ENCODE data around the gene RBKS. TPM values are rescaled to one million over a fixed set of nuclear protein-coding genes. Genes with fewer than 3 reads are reported as not detected.
"Not testable (repeated sequence)": the region's sequence is repeated elsewhere in the genome, so short reads cannot be mapped to it uniquely, and the experiment has no call there.

The RBKS gene
- polyA plus RNA-seq, 1 of the 3 experiments (the other 2 are of a cell fraction): 7.4 TPM

DNA sequence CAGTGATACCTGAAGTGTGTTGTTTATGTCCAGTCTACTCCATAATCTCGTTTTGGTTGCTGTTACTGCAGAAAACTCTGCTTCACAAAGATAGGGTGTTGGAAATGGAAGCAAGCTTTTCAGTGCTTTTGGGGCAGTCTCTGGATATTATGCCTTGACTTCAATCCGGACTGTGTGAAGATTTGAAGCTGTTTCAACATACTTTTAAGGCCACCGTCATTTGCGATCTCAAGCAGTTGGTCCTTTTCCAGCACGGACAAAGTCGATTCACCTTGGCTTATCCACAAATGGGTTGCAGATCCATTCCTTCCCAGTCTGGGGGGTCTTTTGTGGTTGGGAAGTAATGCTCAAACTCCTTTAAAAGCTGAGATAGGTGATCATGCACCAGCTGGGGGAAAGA is 20.4 kb downstream of the RBKS start:
- no peak overlapping the region for H3K4me2 ChIP-seq
- TF ChIP-seq SIN3A (IDR thresholded peaks at IDR 0.05; ENCODE audit: borderline replicate concordance, low read depth, low read length) (no peak), RFX5 (IDR thresholded peaks at IDR 0.05; ENCODE audit: low read length) (no peak)
- TF ChIP-seq, protein P1, sequence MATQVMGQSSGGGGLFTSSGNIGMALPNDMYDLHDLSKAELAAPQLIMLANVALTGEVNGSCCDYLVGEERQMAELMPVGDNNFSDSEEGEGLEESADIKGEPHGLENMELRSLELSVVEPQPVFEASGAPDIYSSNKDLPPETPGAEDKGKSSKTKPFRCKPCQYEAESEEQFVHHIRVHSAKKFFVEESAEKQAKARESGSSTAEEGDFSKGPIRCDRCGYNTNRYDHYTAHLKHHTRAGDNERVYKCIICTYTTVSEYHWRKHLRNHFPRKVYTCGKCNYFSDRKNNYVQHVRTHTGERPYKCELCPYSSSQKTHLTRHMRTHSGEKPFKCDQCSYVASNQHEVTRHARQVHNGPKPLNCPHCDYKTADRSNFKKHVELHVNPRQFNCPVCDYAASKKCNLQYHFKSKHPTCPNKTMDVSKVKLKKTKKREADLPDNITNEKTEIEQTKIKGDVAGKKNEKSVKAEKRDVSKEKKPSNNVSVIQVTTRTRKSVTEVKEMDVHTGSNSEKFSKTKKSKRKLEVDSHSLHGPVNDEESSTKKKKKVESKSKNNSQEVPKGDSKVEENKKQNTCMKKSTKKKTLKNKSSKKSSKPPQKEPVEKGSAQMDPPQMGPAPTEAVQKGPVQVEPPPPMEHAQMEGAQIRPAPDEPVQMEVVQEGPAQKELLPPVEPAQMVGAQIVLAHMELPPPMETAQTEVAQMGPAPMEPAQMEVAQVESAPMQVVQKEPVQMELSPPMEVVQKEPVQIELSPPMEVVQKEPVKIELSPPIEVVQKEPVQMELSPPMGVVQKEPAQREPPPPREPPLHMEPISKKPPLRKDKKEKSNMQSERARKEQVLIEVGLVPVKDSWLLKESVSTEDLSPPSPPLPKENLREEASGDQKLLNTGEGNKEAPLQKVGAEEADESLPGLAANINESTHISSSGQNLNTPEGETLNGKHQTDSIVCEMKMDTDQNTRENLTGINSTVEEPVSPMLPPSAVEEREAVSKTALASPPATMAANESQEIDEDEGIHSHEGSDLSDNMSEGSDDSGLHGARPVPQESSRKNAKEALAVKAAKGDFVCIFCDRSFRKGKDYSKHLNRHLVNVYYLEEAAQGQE (IDR thresholded peaks at IDR 0.05; ENCODE audit: low read depth, low read length): no peak
- TF ChIP-seq, protein P2, sequence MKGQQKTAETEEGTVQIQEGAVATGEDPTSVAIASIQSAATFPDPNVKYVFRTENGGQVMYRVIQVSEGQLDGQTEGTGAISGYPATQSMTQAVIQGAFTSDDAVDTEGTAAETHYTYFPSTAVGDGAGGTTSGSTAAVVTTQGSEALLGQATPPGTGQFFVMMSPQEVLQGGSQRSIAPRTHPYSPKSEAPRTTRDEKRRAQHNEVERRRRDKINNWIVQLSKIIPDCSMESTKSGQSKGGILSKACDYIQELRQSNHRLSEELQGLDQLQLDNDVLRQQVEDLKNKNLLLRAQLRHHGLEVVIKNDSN (IDR thresholded peaks at IDR 0.05; ENCODE audit: borderline replicate concordance, low read depth): no peak
- no peak for DNase-seq
- H3K27ac ChIP-seq (ENCODE audit: low read depth in 2 of 2, low read length in 1 of 2): no peak overlapping the region
- H3K36me3 ChIP-seq (replicated peaks in 1 of 2; ENCODE audit: control insufficient read depth in 1 of 2, insufficient read depth in 2 of 2, low read length in 1 of 2): no peaks in the 10 kb centered on the region
- no peaks in the 10 kb centered on the region for H3K9me3 ChIP-seq
- no peaks in the 10 kb centered on the region for H3K27me3 ChIP-seq (ENCODE audit: insufficient read depth)
- no peak overlapping the region for H2AFZ ChIP-seq (ENCODE audit: low read depth)
- CTCF ChIA-PET: interaction anchor here (1.1 to 2.0 kb wide), 2 partner anchors 22 to 166 kb away, joined by 4 to 5 read pairs; no protein-coding TSS in a partner anchor
- H3K9ac ChIP-seq: no peak overlapping the region
- POLR2A ChIA-PET: interaction anchor here (0.6 kb wide), 1 partner anchor 14 kb away, joined by 4 read pairs; no protein-coding TSS in a partner anchor
- 88% methylated on average over 6 of the region's 6 CpGs for WGBS (ENCODE audit: low lambda C conversion rate)
- H4K20me1 ChIP-seq (ENCODE audit: insufficient read depth): no peaks in the 10 kb centered on the region
- no peaks in the 10 kb centered on the region; a peak in 1 of 4 replicates for H3K4me1 ChIP-seq (ENCODE audit: control insufficient read depth in 1 of 2, insufficient read depth in 2 of 2, low read depth in 1 of 2, low read length in 1 of 2)
- H3K9me2 ChIP-seq: no peaks in the 10 kb centered on the region
- no peaks in the 10 kb centered on the region for H3F3A ChIP-seq (replicated peaks; ENCODE audit: insufficient read depth)
- no peak overlapping the region for H3K4me3 ChIP-seq (ENCODE audit: low read depth in 2 of 2, low read length in 1 of 2)
- H3K79me2 ChIP-seq (ENCODE audit: insufficient read depth): no peaks in the 10 kb centered on the region

GRCh38 chr2:27866237-27866636 is 23.9 kb downstream of the RBKS start:
- Histone ChIP-seq H3F3A (replicated peaks; ENCODE audit: insufficient read depth) (no peaks in the 10 kb centered on the region), H3K9me2 (no peaks in the 10 kb centered on the region), H3K27ac (ENCODE audit: low read depth in 2 of 2, low read length in 1 of 2) (no peak overlapping the region; a peak in 1 of 4 replicates), H3K9me3 (no peaks in the 10 kb centered on the region), H3K36me3 (replicated peaks in 1 of 2; ENCODE audit: control insufficient read depth in 1 of 2, insufficient read depth in 2 of 2, low read length in 1 of 2) (no peaks in the 10 kb centered on the region), H3K4me1 (ENCODE audit: control insufficient read depth in 1 of 2, insufficient read depth in 2 of 2, low read depth in 1 of 2, low read length in 1 of 2) (no peaks in the 10 kb centered on the region; a peak in 1 of 4 replicates), H3K79me2 (ENCODE audit: insufficient read depth) (no peaks in the 10 kb centered on the region), H2AFZ (ENCODE audit: low read depth) (peak overlapping the region; percentile 36; the same call in 1 of the 2 replicates), H3K4me3 (ENCODE audit: low read depth in 2 of 2, low read length in 1 of 2) (no peak overlapping the region), H4K20me1 (ENCODE audit: insufficient read depth) (no peaks in the 10 kb centered on the region), H3K4me2 (no peak overlapping the region), H3K27me3 (ENCODE audit: insufficient read depth) (no peaks in the 10 kb centered on the region), H3K9ac (no peak overlapping the region)
- no peak for DNase-seq
- POLR2A ChIA-PET: no interaction called here
- CTCF ChIA-PET: no interaction called here
- no peak for TF ChIP-seq TEAD4 (IDR thresholded peaks at IDR 0.05; ENCODE audit: borderline replicate concordance, insufficient read depth)
- TF ChIP-seq RCOR1 (IDR thresholded peaks at IDR 0.05; ENCODE audit: low read length): no peak
- no peak for TF ChIP-seq EZH2phosphoT487 (IDR thresholded peaks at IDR 0.05; ENCODE audit: borderline replicate concordance, low read depth)
- TF ChIP-seq TAF1 (IDR thresholded peaks at IDR 0.05; ENCODE audit: borderline replicate concordance, low read depth, low read length): no peak
- no peak for TF ChIP-seq GABPA (IDR thresholded peaks at IDR 0.05; ENCODE audit: low read depth)
- TF ChIP-seq FOSL2 (IDR thresholded peaks at IDR 0.05; ENCODE audit: borderline replicate concordance, low read depth): no peak
- TF ChIP-seq MXI1 (IDR thresholded peaks at IDR 0.05; ENCODE audit: low read depth, low read length): no peak
- TF ChIP-seq USF2 (IDR thresholded peaks at IDR 0.05; ENCODE audit: borderline replicate concordance, low read depth, low read length): no peak
- TF ChIP-seq ELF1 (IDR thresholded peaks at IDR 0.05): no peak
- no peak for TF ChIP-seq CHD2 (IDR thresholded peaks at IDR 0.05; ENCODE audit: low read length, partially characterized antibody)
- no peak for TF ChIP-seq SIN3A (IDR thresholded peaks at IDR 0.05; ENCODE audit: borderline replicate concordance, low read depth, low read length)
- TF ChIP-seq GATA2 (CRISPR knock-in tag; IDR thresholded peaks at IDR 0.05): no peak
- TF ChIP-seq, protein P3, sequence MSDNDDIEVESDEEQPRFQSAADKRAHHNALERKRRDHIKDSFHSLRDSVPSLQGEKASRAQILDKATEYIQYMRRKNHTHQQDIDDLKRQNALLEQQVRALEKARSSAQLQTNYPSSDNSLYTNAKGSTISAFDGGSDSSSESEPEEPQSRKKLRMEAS (IDR thresholded peaks at IDR 0.05; ENCODE audit: low read depth): no peak
- TF ChIP-seq NFIC (IDR thresholded peaks at IDR 0.05; ENCODE audit: borderline replicate concordance): no peak
- no peak for TF ChIP-seq RFX5 (IDR thresholded peaks at IDR 0.05; ENCODE audit: low read length)
- 63% methylated on average over 1 of the region's 1 CpG for WGBS (ENCODE audit: low lambda C conversion rate)

- WGBS (ENCODE audit: low lambda C conversion rate): 95% methylated on average over 5 of the region's 5 CpGs
- H3K4me1 ChIP-seq (ENCODE audit: control insufficient read depth in 1 of 2, insufficient read depth in 2 of 2, low read depth in 1 of 2, low read length in 1 of 2); H3F3A ChIP-seq (replicated peaks; ENCODE audit: insufficient read depth); H2AFZ ChIP-seq (ENCODE audit: low read depth); H3K27me3 ChIP-seq (ENCODE audit: insufficient read depth); H3K36me3 ChIP-seq (replicated peaks in 1 of 2; ENCODE audit: control insufficient read depth in 1 of 2, insufficient read depth in 2 of 2, low read length in 1 of 2); POLR2A ChIA-PET; H3K9me2 ChIP-seq; DNase-seq; H4K20me1 ChIP-seq (ENCODE audit: insufficient read depth); H3K79me2 ChIP-seq (ENCODE audit: insufficient read depth); H3K27ac ChIP-seq (ENCODE audit: low read depth in 2 of 2, low read length in 1 of 2); H3K9me3 ChIP-seq; H3K9ac ChIP-seq; H3K4me2 ChIP-seq; H3K4me3 ChIP-seq (ENCODE audit: low read depth in 2 of 2, low read length in 1 of 2): not testable (repeated sequence)
- CTCF ChIA-PET: interaction anchor here (1.4 kb wide), 1 partner anchor 14 kb away, joined by 3 read pairs; no protein-coding TSS in a partner anchor
Observed at GRCh38 chr2:27863955-27864354, 26.2 kb downstream of the RBKS start.

Data from SK-N-SH (cell line).